ENCODE measurements around the gene ADAMTSL2. TPM values are rescaled to one million over a fixed set of nuclear protein-coding genes. Genes with fewer than 3 reads are reported as not detected.

ADAMTSL2 gene
- total and polyA plus RNA-seq, 2 donors: 0.68 to 1.7 TPM

GRCh38 chr9:133612816-133613215 lies 78.3 kb downstream of the ADAMTSL2 start:
- Histone ChIP-seq H3K4me1 (ENCODE audit: control insufficient read depth in 2 of 2, insufficient read depth in 2 of 2, low read length in 2 of 2) (peaks cover 0 to 6% of the 10 kb centered on the region in 2 donors), H3K27me3 (ENCODE audit: control insufficient read depth in 2 of 2, insufficient read depth in 1 of 2, low read length in 1 of 2) (peaks cover 40 to 96% of the 10 kb centered on the region in 2 donors), H3K36me3 (ENCODE audit: control insufficient read depth in 2 of 2, insufficient read depth in 2 of 2, low read length in 1 of 2) (no peaks in the 10 kb centered on the region), H3K4me3 (ENCODE audit: low read length in 2 of 2) (no peak overlapping the region), H3K9me3 (ENCODE audit: control insufficient read depth in 2 of 2, insufficient read depth in 1 of 2, low read length in 1 of 2) (no peaks in the 10 kb centered on the region), H3K27ac (ENCODE audit: low read depth in 1 of 2, low read length in 1 of 2) (no peak overlapping the region)
- DNase-seq (ENCODE audit: low read depth in 6 of 9, low spot score in 9 of 9): no peak
- 89% methylated on average over 8 of the region's 8 CpGs for WGBS

- peaks cover 0 to 2% of the 10 kb centered on the region in 2 donors for H3K4me1 ChIP-seq (ENCODE audit: control insufficient read depth in 2 of 2, insufficient read depth in 2 of 2, low read length in 2 of 2)
- 93% methylated on average over 16 of the region's 16 CpGs for WGBS
- H3K36me3 ChIP-seq (ENCODE audit: control insufficient read depth in 2 of 2, insufficient read depth in 2 of 2, low read length in 1 of 2): no peaks in the 10 kb centered on the region
- H3K4me3 ChIP-seq (ENCODE audit: low read length in 2 of 2): no peak overlapping the region
- peaks cover 33 to 93% of the 10 kb centered on the region in 2 donors for H3K27me3 ChIP-seq (ENCODE audit: control insufficient read depth in 2 of 2, insufficient read depth in 1 of 2, low read length in 1 of 2)
- H3K27ac ChIP-seq (ENCODE audit: low read depth in 1 of 2, low read length in 1 of 2): no peak overlapping the region
- DNase-seq (ENCODE audit: low read depth in 6 of 9, low spot score in 9 of 9): no peak
- H3K9me3 ChIP-seq (ENCODE audit: control insufficient read depth in 2 of 2, insufficient read depth in 1 of 2, low read length in 1 of 2): no peaks in the 10 kb centered on the region
Measured at GRCh38 chr9:133613432-133613831, 78.9 kb downstream of the ADAMTSL2 start.

DNA sequence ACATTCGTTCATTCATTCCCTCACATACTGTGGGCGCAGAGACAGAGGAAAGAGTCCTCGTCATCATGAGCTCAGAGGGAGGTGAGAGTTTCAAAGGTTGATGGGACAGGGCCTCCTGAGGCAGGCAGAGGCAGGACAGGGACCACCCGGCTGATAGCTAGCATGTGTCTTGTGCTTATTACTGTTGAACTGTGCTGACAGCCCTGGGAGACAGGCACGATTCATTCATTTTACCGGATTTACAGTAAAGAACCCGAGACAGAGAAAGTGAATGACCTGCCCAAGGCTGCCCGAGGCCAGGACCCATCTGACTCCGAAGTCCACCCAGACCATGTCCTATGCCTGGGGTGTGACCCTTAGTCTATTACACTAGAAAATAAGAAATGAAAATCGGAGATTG lies 79.6 kb downstream of the ADAMTSL2 start:
- no peaks in the 10 kb centered on the region for H3K36me3 ChIP-seq (ENCODE audit: control insufficient read depth in 2 of 2, insufficient read depth in 2 of 2, low read length in 1 of 2)
- DNase-seq (ENCODE audit: low read depth in 6 of 9, low spot score in 9 of 9): no peak
- peaks cover 0 to 6% of the 10 kb centered on the region in 2 donors for H3K4me1 ChIP-seq (ENCODE audit: control insufficient read depth in 2 of 2, insufficient read depth in 2 of 2, low read length in 2 of 2)
- WGBS: 87% methylated on average over 10 of the region's 10 CpGs
- peaks cover 27 to 88% of the 10 kb centered on the region in 2 donors for H3K27me3 ChIP-seq (ENCODE audit: control insufficient read depth in 2 of 2, insufficient read depth in 1 of 2, low read length in 1 of 2)
- no peak overlapping the region for H3K27ac ChIP-seq (ENCODE audit: low read depth in 1 of 2, low read length in 1 of 2)
- no peak overlapping the region for H3K4me3 ChIP-seq (ENCODE audit: low read length in 2 of 2)
- H3K9me3 ChIP-seq (ENCODE audit: control insufficient read depth in 2 of 2, insufficient read depth in 1 of 2, low read length in 1 of 2): no peaks in the 10 kb centered on the region

- Histone ChIP-seq H3K9me3 (ENCODE audit: control insufficient read depth in 2 of 2, insufficient read depth in 1 of 2, low read length in 1 of 2) (no peaks in the 10 kb centered on the region), H3K27ac (ENCODE audit: low read depth in 1 of 2, low read length in 1 of 2) (no peak overlapping the region), H3K4me1 (ENCODE audit: control insufficient read depth in 2 of 2, insufficient read depth in 2 of 2, low read length in 2 of 2) (peaks cover 2 to 5% of the 10 kb centered on the region in 2 donors), H3K36me3 (ENCODE audit: control insufficient read depth in 2 of 2, insufficient read depth in 2 of 2, low read length in 1 of 2) (no peaks in the 10 kb centered on the region), H3K4me3 (ENCODE audit: low read length in 2 of 2) (no peak overlapping the region), H3K27me3 (ENCODE audit: control insufficient read depth in 2 of 2, insufficient read depth in 1 of 2, low read length in 1 of 2) (peaks cover 22 to 84% of the 10 kb centered on the region in 2 donors)
- 59% methylated on average over 5 of the region's 5 CpGs for WGBS
- DNase-seq (ENCODE audit: low read depth in 6 of 9, low spot score in 9 of 9): no peak
Measured at GRCh38 chr9:133614678-133615077, 80.2 kb downstream of the ADAMTSL2 start.

DNA sequence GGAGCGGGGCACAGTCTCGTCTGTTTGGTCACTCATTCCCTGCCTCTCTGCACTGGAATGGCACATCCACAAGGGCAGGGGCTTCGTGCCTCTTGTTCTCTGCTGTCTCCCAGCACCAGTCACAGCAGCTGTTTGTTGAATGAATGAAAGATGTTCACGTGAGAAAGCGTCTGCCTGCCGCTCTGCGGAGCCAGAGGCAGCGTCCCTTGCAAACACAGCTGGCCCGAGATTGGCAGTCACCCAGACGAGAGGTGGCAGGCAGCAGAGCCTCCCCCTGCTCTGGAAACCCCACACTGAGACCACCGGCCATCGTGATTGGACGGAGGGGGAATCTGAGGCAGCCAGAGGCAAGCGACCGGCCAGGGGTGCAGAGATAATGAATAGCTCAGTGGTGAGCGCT lies 80.7 kb downstream of the ADAMTSL2 start:
- peaks cover 6 to 10% of the 10 kb centered on the region in 2 donors for H3K4me1 ChIP-seq (ENCODE audit: control insufficient read depth in 2 of 2, insufficient read depth in 2 of 2, low read length in 2 of 2)
- H3K27me3 ChIP-seq (ENCODE audit: control insufficient read depth in 2 of 2, insufficient read depth in 1 of 2, low read length in 1 of 2): peaks cover 18 to 79% of the 10 kb centered on the region in 2 donors
- no peak overlapping the region for H3K4me3 ChIP-seq (ENCODE audit: low read length in 2 of 2)
- WGBS: 54% methylated on average over 16 of the region's 16 CpGs
- H3K36me3 ChIP-seq (ENCODE audit: control insufficient read depth in 2 of 2, insufficient read depth in 2 of 2, low read length in 1 of 2): no peaks in the 10 kb centered on the region
- no peaks in the 10 kb centered on the region for H3K9me3 ChIP-seq (ENCODE audit: control insufficient read depth in 2 of 2, insufficient read depth in 1 of 2, low read length in 1 of 2)
- DNase-seq (ENCODE audit: low read depth in 6 of 9, low spot score in 9 of 9): no peak
- no peak overlapping the region for H3K27ac ChIP-seq (ENCODE audit: low read depth in 1 of 2, low read length in 1 of 2)

DNA sequence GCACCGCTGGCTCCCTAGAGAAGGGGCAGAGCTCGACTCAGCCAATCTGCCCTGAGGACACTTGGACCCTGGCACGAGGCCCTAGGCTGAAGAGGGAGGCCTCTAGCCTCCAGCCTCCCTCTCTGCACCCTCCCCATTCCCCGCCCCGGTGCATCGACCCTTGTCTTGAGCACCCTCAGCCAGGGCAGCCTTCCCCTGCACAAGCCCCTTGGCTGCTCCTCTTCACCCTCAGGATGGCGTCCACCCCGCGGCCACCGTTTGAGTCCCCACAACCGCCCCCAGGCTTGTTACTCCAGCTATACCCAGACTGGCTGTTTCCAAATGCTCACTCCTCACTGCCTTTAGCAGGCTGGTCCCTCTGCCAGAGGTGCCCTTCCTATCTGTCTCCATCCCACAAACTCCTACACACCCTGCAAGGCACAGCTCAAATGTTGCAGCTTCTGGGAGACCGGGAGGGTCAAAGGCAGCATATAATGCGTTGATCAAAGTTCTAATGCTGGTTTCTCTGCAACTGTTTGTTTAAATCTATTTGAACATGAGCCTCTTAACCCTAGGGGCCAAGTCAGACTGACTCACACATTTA lies 81.2 kb downstream of the ADAMTSL2 start:
- no peaks in the 10 kb centered on the region for H3K36me3 ChIP-seq (ENCODE audit: control insufficient read depth in 2 of 2, insufficient read depth in 2 of 2, low read length in 1 of 2)
- H3K27ac ChIP-seq (ENCODE audit: low read depth in 1 of 2, low read length in 1 of 2): no peak overlapping the region
- H3K4me3 ChIP-seq (ENCODE audit: low read length in 2 of 2): no peak overlapping the region
- no peak for DNase-seq (ENCODE audit: low read depth in 6 of 9, low spot score in 9 of 9)
- peaks cover 7 to 13% of the 10 kb centered on the region in 2 donors for H3K4me1 ChIP-seq (ENCODE audit: control insufficient read depth in 2 of 2, insufficient read depth in 2 of 2, low read length in 2 of 2)
- WGBS: 90% methylated on average over 13 of the region's 13 CpGs
- H3K9me3 ChIP-seq (ENCODE audit: control insufficient read depth in 2 of 2, insufficient read depth in 1 of 2, low read length in 1 of 2): no peaks in the 10 kb centered on the region
- peaks cover 15 to 74% of the 10 kb centered on the region in 2 donors for H3K27me3 ChIP-seq (ENCODE audit: control insufficient read depth in 2 of 2, insufficient read depth in 1 of 2, low read length in 1 of 2)

DNA sequence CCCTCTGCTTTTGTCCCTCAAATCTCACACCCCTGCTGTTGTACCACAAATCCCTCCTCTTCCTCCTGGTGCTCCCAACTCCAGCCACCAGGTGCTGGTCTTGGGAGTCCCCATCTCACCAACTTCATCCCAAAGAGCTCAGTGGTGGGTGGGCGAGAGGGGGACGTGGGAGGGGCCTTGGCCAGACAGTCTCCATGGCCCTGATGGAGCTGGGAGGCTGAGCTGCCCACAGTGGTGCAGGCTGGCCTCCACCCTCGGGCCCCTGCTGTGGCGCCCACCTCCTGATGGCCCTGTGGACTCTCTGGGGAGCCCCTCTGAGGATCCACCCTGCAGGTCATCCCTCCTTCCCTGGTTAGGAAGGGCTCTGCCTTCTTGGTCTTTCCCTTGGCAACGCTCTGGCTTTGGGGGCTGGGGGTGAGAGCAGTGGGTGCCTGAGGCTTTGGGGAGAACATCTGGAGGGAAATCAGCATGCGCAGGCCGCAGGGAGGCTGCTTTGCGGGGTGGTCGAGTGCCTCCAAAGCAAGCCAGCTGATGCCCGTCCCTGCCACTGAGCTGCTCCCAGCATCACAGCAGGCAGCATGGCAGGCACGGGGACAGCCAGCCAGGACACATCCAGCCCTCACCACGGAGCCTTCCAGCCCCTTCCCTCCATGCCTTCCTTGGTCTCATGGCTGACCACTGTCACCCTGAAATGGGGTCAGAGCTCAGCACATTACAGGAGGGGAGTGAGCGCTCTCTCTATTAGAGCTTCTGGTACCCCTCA lies 82.3 kb downstream of the ADAMTSL2 start:
- Histone ChIP-seq H3K27ac (ENCODE audit: low read depth in 1 of 2, low read length in 1 of 2) (no peak overlapping the region), H3K4me3 (ENCODE audit: low read length in 2 of 2) (no peak overlapping the region), H3K9me3 (ENCODE audit: control insufficient read depth in 2 of 2, insufficient read depth in 1 of 2, low read length in 1 of 2) (no peaks in the 10 kb centered on the region), H3K36me3 (ENCODE audit: control insufficient read depth in 2 of 2, insufficient read depth in 2 of 2, low read length in 1 of 2) (no peaks in the 10 kb centered on the region), H3K27me3 (ENCODE audit: control insufficient read depth in 2 of 2, insufficient read depth in 1 of 2, low read length in 1 of 2) (peaks cover 10 to 63% of the 10 kb centered on the region in 2 donors), H3K4me1 (ENCODE audit: control insufficient read depth in 2 of 2, insufficient read depth in 2 of 2, low read length in 2 of 2) (peaks cover 9 to 17% of the 10 kb centered on the region in 2 donors)
- no peak for DNase-seq (ENCODE audit: low read depth in 6 of 9, low spot score in 9 of 9)
- WGBS: 91% methylated on average over 13 of the region's 13 CpGs

DNA sequence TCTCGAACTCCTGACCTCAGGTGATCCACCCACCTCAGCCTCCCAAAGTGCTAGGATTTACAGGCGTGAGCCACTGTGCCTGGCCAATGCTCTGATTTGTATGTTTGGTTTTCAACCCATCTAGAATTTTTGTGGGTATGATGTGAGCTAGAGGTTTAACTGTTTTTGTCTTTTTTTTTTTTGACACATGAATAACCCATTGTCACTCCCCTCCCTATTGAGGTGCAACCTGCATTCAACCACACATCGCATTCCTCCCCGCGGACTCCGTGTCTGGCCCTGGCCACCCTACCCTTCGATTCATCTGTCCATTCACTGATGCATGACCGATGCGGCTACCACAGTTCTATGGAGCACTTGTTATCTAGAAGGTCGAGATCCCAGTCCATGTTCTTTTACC lies 84.2 kb downstream of the ADAMTSL2 start:
- 92% methylated on average over 10 of the region's 10 CpGs for WGBS
- Histone ChIP-seq H3K27me3 (ENCODE audit: control insufficient read depth in 2 of 2, insufficient read depth in 1 of 2, low read length in 1 of 2) (peaks cover 2 to 48% of the 10 kb centered on the region in 2 donors), H3K9me3 (ENCODE audit: control insufficient read depth in 2 of 2, insufficient read depth in 1 of 2, low read length in 1 of 2) (no peaks in the 10 kb centered on the region), H3K36me3 (ENCODE audit: control insufficient read depth in 2 of 2, insufficient read depth in 2 of 2, low read length in 1 of 2) (no peaks in the 10 kb centered on the region), H3K4me1 (ENCODE audit: control insufficient read depth in 2 of 2, insufficient read depth in 2 of 2, low read length in 2 of 2) (peaks cover 9 to 21% of the 10 kb centered on the region in 2 donors), H3K4me3 (ENCODE audit: low read length in 2 of 2) (no peak overlapping the region), H3K27ac (ENCODE audit: low read depth in 1 of 2, low read length in 1 of 2) (no peak overlapping the region)
- DNase-seq (ENCODE audit: low read depth in 6 of 9, low spot score in 9 of 9): no peak

- H3K4me1 ChIP-seq (ENCODE audit: control insufficient read depth in 2 of 2, insufficient read depth in 2 of 2, low read length in 2 of 2): peaks cover 9 to 21% of the 10 kb centered on the region in 2 donors
- peaks cover 2 to 38% of the 10 kb centered on the region in 2 donors for H3K27me3 ChIP-seq (ENCODE audit: control insufficient read depth in 2 of 2, insufficient read depth in 1 of 2, low read length in 1 of 2)
- H3K36me3 ChIP-seq (ENCODE audit: control insufficient read depth in 2 of 2, insufficient read depth in 2 of 2, low read length in 1 of 2): no peaks in the 10 kb centered on the region
- WGBS: 1% methylated on average over 8 of the region's 8 CpGs
- DNase-seq (ENCODE audit: low read depth in 6 of 9, low spot score in 9 of 9): peak in 7 of 9 donors; percentile 44 to 88 (median 66)
- H3K9me3 ChIP-seq (ENCODE audit: control insufficient read depth in 2 of 2, insufficient read depth in 1 of 2, low read length in 1 of 2): no peaks in the 10 kb centered on the region
- H3K27ac ChIP-seq (ENCODE audit: low read depth in 1 of 2, low read length in 1 of 2): no peak overlapping the region
- no peak overlapping the region for H3K4me3 ChIP-seq (ENCODE audit: low read length in 2 of 2)
Measured at GRCh38 chr9:133619791-133620190, 85.3 kb downstream of the ADAMTSL2 start.

Data from thymus (tissue), 11 donors.